SK-N-SH (cell line): ENCODE results near the gene NOVA1. TPM values are rescaled to one million over a fixed set of nuclear protein-coding genes. Genes with fewer than 3 reads are reported as not detected.
"Not testable (repeated sequence)": the region's sequence is repeated elsewhere in the genome, so short reads cannot be mapped to it uniquely, and the experiment has no call there.

Source experiments
- CTCF ChIA-PET: fragments of 300-600, 350-600 bp; formaldehyde crosslinking; extraction: SDS; loops from one replicate; lab custom pipeline; 2021; lab: Yijun Ruan, JAX
- POLR2A ChIA-PET: fragments of 350-600 bp; sonication (Branson Sonifier 250); formaldehyde crosslinking; extraction: SDS; loops from one replicate; lab custom pipeline; 2020; ENCODE audit warnings: antibody characterized with exemption, inconsistent platforms; lab: Yijun Ruan, JAX
- DNase-seq: peaks from one replicate; pipeline ENCODE4 v3.0.0; 2012
- H2AFZ ChIP-seq: fragments of 200-600 bp; sonication (generic); 2 replicates; pipeline ENCODE4 v1.8.1; 2016; ENCODE audit warnings: antibody characterized with exemption, mild to moderate bottlenecking, low read depth
- H3F3A ChIP-seq: fragments of 200-600 bp; sonication (generic); replicated peaks from 2 replicates; pipeline ENCODE3; 2016; ENCODE audit warnings: antibody characterized with exemption, mild to moderate bottlenecking; ENCODE audit not compliant: insufficient read depth
- H3K27ac ChIP-seq, 2 experiments: fragments of 200-500 bp in 1 of 2; fragments of 200-600 bp in 1 of 2; sonication (Bioruptor generic) in 1 of 2; sonication (generic), shearing (Covaris generic) in 1 of 2; 2 replicates each; pipeline versions ENCODE4 v1.5.1 to v1.6.1; 2014 to 2016; ENCODE audit warnings: low read depth in 2 of 2, inconsistent platforms in 1 of 2, low read length in 1 of 2, mild to moderate bottlenecking in 1 of 2, mixed read lengths in 1 of 2
- H3K27me3 ChIP-seq: fragments of 200-600 bp; sonication (generic), shearing (Covaris generic); 2 replicates; pipeline ENCODE4 v1.6.1; 2016; ENCODE audit warnings: mixed run types; ENCODE audit not compliant: insufficient read depth
- H3K36me3 ChIP-seq, 2 experiments: fragments of 200-500 bp in 1 of 2; fragments of 200-600 bp in 1 of 2; sonication (Bioruptor generic) in 1 of 2; sonication (generic) in 1 of 2; replicated peaks in 1 of 2; 2 replicates each; pipeline versions ENCODE3 to v1.5.1; 2014 to 2016; ENCODE audit warnings: low read length in 1 of 2, mild to moderate bottlenecking in 1 of 2; ENCODE audit not compliant: insufficient read depth in 2 of 2, control insufficient read depth in 1 of 2
- H3K4me1 ChIP-seq, 2 experiments: fragments of 200-500 bp in 1 of 2; fragments of 200-600 bp in 1 of 2; sonication (Bioruptor generic) in 1 of 2; sonication (generic), shearing (Covaris generic) in 1 of 2; 2 replicates each; pipeline versions ENCODE4 v1.5.1 to v1.6.1; 2014 to 2016; ENCODE audit warnings: low read depth in 1 of 2, low read length in 1 of 2, mixed run types in 1 of 2; ENCODE audit not compliant: insufficient read depth in 2 of 2, control insufficient read depth in 1 of 2
- H3K4me2 ChIP-seq: fragments of 200-600 bp; sonication (generic), shearing (Covaris generic); 2 replicates; pipeline ENCODE4 v1.6.1; 2017; ENCODE audit warnings: mixed run types
- H3K4me3 ChIP-seq, 2 experiments: fragments of 200-500 bp in 1 of 2; fragments of 200-600 bp in 1 of 2; sonication (Bioruptor generic) in 1 of 2; sonication (generic), shearing (Covaris generic) in 1 of 2; 2 replicates each; pipeline versions ENCODE4 v1.5.1 to v1.8.1; 2014 to 2016; ENCODE audit warnings: low read depth in 2 of 2, inconsistent platforms in 1 of 2, low read length in 1 of 2, mild to moderate bottlenecking in 1 of 2, mixed read lengths in 1 of 2, moderate library complexity in 1 of 2
- H3K79me2 ChIP-seq: fragments of 200-600 bp; sonication (generic); 2 replicates; pipeline ENCODE4 v1.8.1; 2017; ENCODE audit warnings: mild to moderate bottlenecking; ENCODE audit not compliant: insufficient read depth
- H3K9ac ChIP-seq: fragments of 200-600 bp; sonication (generic); 2 replicates; pipeline ENCODE4 v1.6.1; 2017; ENCODE audit warnings: mixed run types
- H3K9me2 ChIP-seq: fragments of 200-600 bp; sonication (generic); 2 replicates; pipeline ENCODE4 v1.6.1; 2017; ENCODE audit warnings: mixed run types
- H3K9me3 ChIP-seq: fragments of 200-600 bp; sonication (generic); 2 replicates; pipeline ENCODE4 v1.6.1; 2017; ENCODE audit warnings: mixed run types, mild to moderate bottlenecking, moderate library complexity
- H4K20me1 ChIP-seq: fragments of 200-600 bp; sonication (generic); 2 replicates; pipeline ENCODE4 v1.6.1; 2017; ENCODE audit warnings: mild to moderate bottlenecking, mixed run types; ENCODE audit not compliant: insufficient read depth
- CHD2 ChIP-seq: fragments of 150-350 bp; IDR thresholded peaks from 2 replicates; pipeline ENCODE4 v1.6.1; 2018; ENCODE audit warnings: low read length; ENCODE audit not compliant: partially characterized antibody
- ELF1 ChIP-seq: IDR thresholded peaks from 2 replicates; pipeline ENCODE4 v1.4.0; 2012
- EZH2phosphoT487 ChIP-seq: fragments of 200-600 bp; sonication (generic); IDR thresholded peaks from 2 replicates; pipeline ENCODE4 v1.6.1; 2017; ENCODE audit warnings: low read depth, mixed run types, mild to moderate bottlenecking, antibody characterized with exemption, moderate library complexity, borderline replicate concordance
- FOXJ3 ChIP-seq: sonication (generic); formaldehyde crosslinking; IDR thresholded peaks from 2 replicates; pipeline ENCODE4 v1.5.1; 2020; ENCODE audit warnings: mild to moderate bottlenecking, missing genetic modification reagents
- FOXM1 ChIP-seq: IDR thresholded peaks from 2 replicates; pipeline ENCODE4 v1.4.0; 2012; ENCODE audit warnings: low read depth, mild to moderate bottlenecking
- GABPA ChIP-seq: IDR thresholded peaks from 2 replicates; pipeline ENCODE4 v1.4.0; 2012; ENCODE audit warnings: low read depth, mild to moderate bottlenecking
- NFIC ChIP-seq: IDR thresholded peaks from 2 replicates; pipeline ENCODE4 v1.4.0; 2012; ENCODE audit warnings: borderline replicate concordance
- RAD21 ChIP-seq: IDR thresholded peaks from 2 replicates; pipeline ENCODE4 v1.6.1; 2012; ENCODE audit warnings: mild to moderate bottlenecking, low read length
- RCOR1 ChIP-seq: fragments of 150-350 bp; IDR thresholded peaks from 2 replicates; pipeline ENCODE4 v1.6.1; 2017; ENCODE audit warnings: antibody characterized with exemption, low read length
- RFX5 ChIP-seq: IDR thresholded peaks from 2 replicates; pipeline ENCODE4 v1.6.1; 2012; ENCODE audit warnings: mild to moderate bottlenecking, improper control_type of control experiment, low read length
- SMC3 ChIP-seq: IDR thresholded peaks from 2 replicates; pipeline ENCODE4 v1.6.1; 2012; ENCODE audit warnings: low read depth, low read length, improper control_type of control experiment
- TAF1 ChIP-seq: IDR thresholded peaks from 2 replicates; pipeline ENCODE4 v1.6.1; 2012; ENCODE audit warnings: low read depth, mild to moderate bottlenecking, low read length, moderate library complexity, borderline replicate concordance
- TCF12 ChIP-seq: IDR thresholded peaks from 2 replicates; pipeline ENCODE4 v1.4.0; 2012
- YY1 ChIP-seq: IDR thresholded peaks from 2 replicates; pipeline ENCODE4 v1.4.0; 2012; ENCODE audit warnings: low read depth, mild to moderate bottlenecking
- WGBS: methylation state at CpG from one replicate; pipeline ENCODE4 v1.1.6; 2017; ENCODE audit warnings: low lambda C conversion rate; 5-methylcytosine and 5-hydroxymethylcytosine counted together
- polyA plus RNA-seq, 3 experiments: library from polyadenylated mRNA; depleted of rRNA; stranded (reverse); fragments of >200 nt; gene quantifications; 2 replicates each; pipeline ENCODE4 v1.2.3, GENCODE V29; 2012
- TF ChIP-seq, protein P1 (sequence below): fragments of 150-350 bp; IDR thresholded peaks from 2 replicates; pipeline ENCODE4 v1.6.1; 2016; ENCODE audit warnings: mild to moderate bottlenecking, low read depth, low read length
- TF ChIP-seq, protein P2 (sequence below): IDR thresholded peaks from 2 replicates; pipeline ENCODE4 v1.6.1; 2012; ENCODE audit warnings: mild to moderate bottlenecking, low read depth, low read length, moderate library complexity
- TF ChIP-seq, protein P3 (sequence below): IDR thresholded peaks from 2 replicates; pipeline ENCODE4 v1.4.0; 2012; ENCODE audit warnings: low read depth, borderline replicate concordance
- TF ChIP-seq, protein P4 (sequence below): fragments of 150-350 bp; IDR thresholded peaks from 2 replicates; pipeline ENCODE4 v1.6.1; 2017; ENCODE audit warnings: antibody characterized with exemption, low read length, low read depth, borderline replicate concordance
- TF ChIP-seq, protein P5 (sequence below): fragments of 200-600 bp; sonication (generic); IDR thresholded peaks from 2 replicates; pipeline ENCODE4 v1.6.1; 2017; ENCODE audit warnings: antibody characterized with exemption, mild to moderate bottlenecking, moderate library complexity
- TF ChIP-seq, protein P6 (sequence below): IDR thresholded peaks from 2 replicates; pipeline ENCODE4 v1.4.0; 2012; ENCODE audit warnings: low read depth, borderline replicate concordance

Gene NOVA1
- polyA plus RNA-seq, 1 of the 3 experiments (the other 2 are of a cell fraction), result 0.44 TPM

DNA sequence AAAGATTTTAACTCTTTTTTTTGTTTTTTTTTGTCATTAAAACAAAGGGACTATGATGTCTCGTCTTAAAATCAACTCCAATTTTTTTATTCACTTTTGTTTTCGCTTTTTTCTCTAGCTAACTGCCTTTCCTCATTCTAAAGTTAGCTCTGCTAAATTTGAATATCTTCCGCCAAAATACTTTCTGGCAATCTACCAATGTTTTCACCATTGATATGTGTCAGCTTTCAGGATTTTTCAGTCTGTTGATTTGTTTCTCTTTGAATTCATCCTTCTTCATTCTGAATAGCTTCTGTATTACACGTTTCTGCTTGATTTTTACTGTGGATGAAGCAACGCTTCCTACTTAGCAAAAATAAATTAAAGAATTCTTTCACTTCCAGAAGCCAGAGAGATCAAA lies 38.7 kb upstream of the NOVA1 start:
- Histone ChIP-seq H3K27ac (no peak overlapping the region), H3K4me3 (no peak overlapping the region), H3K4me2 (no peak overlapping the region), H3K36me3 (no peaks in the 10 kb centered on the region), H3K4me1 (no peaks in the 10 kb centered on the region), H4K20me1 (no peaks in the 10 kb centered on the region), H3K9me3 (no peaks in the 10 kb centered on the region), H3K27me3 (no peaks in the 10 kb centered on the region), H3K79me2 (no peaks in the 10 kb centered on the region), H3K9me2 (no peaks in the 10 kb centered on the region), H3K9ac (no peak overlapping the region), H2AFZ (no peak overlapping the region), H3F3A (no peaks in the 10 kb centered on the region)
- POLR2A ChIA-PET, result no interaction called here
- 19% methylated on average over 5 of the region's 5 CpGs for WGBS
- TF ChIP-seq YY1 (no peak), RCOR1 (no peak), CHD2 (no peak), GABPA (no peak), TCF12 (no peak), ELF1 (no peak), TAF1 (no peak), NFIC (no peak), FOXJ3 (CRISPR knock-in tag) (no peak), RFX5 (no peak), EZH2phosphoT487 (no peak), FOXM1 (no peak), SMC3 (no peak), RAD21 (no peak)
- TF ChIP-seq, protein P1, sequence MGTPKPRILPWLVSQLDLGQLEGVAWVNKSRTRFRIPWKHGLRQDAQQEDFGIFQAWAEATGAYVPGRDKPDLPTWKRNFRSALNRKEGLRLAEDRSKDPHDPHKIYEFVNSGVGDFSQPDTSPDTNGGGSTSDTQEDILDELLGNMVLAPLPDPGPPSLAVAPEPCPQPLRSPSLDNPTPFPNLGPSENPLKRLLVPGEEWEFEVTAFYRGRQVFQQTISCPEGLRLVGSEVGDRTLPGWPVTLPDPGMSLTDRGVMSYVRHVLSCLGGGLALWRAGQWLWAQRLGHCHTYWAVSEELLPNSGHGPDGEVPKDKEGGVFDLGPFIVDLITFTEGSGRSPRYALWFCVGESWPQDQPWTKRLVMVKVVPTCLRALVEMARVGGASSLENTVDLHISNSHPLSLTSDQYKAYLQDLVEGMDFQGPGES, result no peak
- TF ChIP-seq, protein P2, sequence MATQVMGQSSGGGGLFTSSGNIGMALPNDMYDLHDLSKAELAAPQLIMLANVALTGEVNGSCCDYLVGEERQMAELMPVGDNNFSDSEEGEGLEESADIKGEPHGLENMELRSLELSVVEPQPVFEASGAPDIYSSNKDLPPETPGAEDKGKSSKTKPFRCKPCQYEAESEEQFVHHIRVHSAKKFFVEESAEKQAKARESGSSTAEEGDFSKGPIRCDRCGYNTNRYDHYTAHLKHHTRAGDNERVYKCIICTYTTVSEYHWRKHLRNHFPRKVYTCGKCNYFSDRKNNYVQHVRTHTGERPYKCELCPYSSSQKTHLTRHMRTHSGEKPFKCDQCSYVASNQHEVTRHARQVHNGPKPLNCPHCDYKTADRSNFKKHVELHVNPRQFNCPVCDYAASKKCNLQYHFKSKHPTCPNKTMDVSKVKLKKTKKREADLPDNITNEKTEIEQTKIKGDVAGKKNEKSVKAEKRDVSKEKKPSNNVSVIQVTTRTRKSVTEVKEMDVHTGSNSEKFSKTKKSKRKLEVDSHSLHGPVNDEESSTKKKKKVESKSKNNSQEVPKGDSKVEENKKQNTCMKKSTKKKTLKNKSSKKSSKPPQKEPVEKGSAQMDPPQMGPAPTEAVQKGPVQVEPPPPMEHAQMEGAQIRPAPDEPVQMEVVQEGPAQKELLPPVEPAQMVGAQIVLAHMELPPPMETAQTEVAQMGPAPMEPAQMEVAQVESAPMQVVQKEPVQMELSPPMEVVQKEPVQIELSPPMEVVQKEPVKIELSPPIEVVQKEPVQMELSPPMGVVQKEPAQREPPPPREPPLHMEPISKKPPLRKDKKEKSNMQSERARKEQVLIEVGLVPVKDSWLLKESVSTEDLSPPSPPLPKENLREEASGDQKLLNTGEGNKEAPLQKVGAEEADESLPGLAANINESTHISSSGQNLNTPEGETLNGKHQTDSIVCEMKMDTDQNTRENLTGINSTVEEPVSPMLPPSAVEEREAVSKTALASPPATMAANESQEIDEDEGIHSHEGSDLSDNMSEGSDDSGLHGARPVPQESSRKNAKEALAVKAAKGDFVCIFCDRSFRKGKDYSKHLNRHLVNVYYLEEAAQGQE, result no peak
- TF ChIP-seq, protein P3, sequence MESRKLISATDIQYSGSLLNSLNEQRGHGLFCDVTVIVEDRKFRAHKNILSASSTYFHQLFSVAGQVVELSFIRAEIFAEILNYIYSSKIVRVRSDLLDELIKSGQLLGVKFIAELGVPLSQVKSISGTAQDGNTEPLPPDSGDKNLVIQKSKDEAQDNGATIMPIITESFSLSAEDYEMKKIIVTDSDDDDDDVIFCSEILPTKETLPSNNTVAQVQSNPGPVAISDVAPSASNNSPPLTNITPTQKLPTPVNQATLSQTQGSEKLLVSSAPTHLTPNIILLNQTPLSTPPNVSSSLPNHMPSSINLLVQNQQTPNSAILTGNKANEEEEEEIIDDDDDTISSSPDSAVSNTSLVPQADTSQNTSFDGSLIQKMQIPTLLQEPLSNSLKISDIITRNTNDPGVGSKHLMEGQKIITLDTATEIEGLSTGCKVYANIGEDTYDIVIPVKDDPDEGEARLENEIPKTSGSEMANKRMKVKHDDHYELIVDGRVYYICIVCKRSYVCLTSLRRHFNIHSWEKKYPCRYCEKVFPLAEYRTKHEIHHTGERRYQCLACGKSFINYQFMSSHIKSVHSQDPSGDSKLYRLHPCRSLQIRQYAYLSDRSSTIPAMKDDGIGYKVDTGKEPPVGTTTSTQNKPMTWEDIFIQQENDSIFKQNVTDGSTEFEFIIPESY, result no peak
- TF ChIP-seq, protein P4, sequence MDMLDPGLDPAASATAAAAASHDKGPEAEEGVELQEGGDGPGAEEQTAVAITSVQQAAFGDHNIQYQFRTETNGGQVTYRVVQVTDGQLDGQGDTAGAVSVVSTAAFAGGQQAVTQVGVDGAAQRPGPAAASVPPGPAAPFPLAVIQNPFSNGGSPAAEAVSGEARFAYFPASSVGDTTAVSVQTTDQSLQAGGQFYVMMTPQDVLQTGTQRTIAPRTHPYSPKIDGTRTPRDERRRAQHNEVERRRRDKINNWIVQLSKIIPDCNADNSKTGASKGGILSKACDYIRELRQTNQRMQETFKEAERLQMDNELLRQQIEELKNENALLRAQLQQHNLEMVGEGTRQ, result no peak
- TF ChIP-seq, protein P5, sequence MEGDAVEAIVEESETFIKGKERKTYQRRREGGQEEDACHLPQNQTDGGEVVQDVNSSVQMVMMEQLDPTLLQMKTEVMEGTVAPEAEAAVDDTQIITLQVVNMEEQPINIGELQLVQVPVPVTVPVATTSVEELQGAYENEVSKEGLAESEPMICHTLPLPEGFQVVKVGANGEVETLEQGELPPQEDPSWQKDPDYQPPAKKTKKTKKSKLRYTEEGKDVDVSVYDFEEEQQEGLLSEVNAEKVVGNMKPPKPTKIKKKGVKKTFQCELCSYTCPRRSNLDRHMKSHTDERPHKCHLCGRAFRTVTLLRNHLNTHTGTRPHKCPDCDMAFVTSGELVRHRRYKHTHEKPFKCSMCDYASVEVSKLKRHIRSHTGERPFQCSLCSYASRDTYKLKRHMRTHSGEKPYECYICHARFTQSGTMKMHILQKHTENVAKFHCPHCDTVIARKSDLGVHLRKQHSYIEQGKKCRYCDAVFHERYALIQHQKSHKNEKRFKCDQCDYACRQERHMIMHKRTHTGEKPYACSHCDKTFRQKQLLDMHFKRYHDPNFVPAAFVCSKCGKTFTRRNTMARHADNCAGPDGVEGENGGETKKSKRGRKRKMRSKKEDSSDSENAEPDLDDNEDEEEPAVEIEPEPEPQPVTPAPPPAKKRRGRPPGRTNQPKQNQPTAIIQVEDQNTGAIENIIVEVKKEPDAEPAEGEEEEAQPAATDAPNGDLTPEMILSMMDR, result no peak
- TF ChIP-seq, protein P6, sequence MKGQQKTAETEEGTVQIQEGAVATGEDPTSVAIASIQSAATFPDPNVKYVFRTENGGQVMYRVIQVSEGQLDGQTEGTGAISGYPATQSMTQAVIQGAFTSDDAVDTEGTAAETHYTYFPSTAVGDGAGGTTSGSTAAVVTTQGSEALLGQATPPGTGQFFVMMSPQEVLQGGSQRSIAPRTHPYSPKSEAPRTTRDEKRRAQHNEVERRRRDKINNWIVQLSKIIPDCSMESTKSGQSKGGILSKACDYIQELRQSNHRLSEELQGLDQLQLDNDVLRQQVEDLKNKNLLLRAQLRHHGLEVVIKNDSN, result no peak
- DNase-seq, result no peak
- CTCF ChIA-PET, result interaction anchor here (2.5 kb wide), 1 partner anchor 9 kb away, joined by 10 read pairs; no protein-coding TSS in a partner anchor

DNA sequence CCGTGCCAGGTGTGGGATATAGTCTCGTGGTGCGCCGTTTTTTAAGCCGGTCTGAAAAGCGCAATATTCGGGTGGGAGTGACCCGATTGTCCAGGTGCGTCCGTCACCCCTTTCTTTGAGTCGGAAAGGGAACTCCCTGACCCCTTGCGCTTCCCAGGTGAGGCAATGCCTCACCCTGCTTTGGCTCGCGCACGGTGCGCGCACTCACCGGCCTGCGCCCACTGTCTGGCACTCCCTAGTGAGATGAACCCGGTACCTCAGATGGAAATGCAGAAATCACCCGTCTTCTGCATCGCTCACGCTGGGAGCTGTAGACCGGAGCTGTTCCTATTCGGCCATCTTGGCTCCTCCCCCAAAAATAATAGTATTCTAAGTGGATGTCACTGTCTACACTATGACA lies 37.1 kb upstream of the NOVA1 start:
- H3K9me2 ChIP-seq, H3K27me3 ChIP-seq, H3K4me1 ChIP-seq, H3K4me2 ChIP-seq, H3K9me3 ChIP-seq, H4K20me1 ChIP-seq, H3K36me3 ChIP-seq, H2AFZ ChIP-seq, DNase-seq, H3K9ac ChIP-seq, H3K27ac ChIP-seq, H3F3A ChIP-seq, POLR2A ChIA-PET, H3K79me2 ChIP-seq: not testable (repeated sequence)
- CTCF ChIA-PET, result interaction anchor here (1.3 to 2.5 kb wide), 2 partner anchors 10 to 241 kb away, joined by 4 to 10 read pairs; no protein-coding TSS in a partner anchor
- WGBS, result 17% methylated on average over 11 of the region's 25 CpGs
- H3K4me3 ChIP-seq, result peak overlapping the region; percentile 16 to 31; a peak in 3 of 4 replicates
